ENCODE results near the gene CCDC9.

DNA sequence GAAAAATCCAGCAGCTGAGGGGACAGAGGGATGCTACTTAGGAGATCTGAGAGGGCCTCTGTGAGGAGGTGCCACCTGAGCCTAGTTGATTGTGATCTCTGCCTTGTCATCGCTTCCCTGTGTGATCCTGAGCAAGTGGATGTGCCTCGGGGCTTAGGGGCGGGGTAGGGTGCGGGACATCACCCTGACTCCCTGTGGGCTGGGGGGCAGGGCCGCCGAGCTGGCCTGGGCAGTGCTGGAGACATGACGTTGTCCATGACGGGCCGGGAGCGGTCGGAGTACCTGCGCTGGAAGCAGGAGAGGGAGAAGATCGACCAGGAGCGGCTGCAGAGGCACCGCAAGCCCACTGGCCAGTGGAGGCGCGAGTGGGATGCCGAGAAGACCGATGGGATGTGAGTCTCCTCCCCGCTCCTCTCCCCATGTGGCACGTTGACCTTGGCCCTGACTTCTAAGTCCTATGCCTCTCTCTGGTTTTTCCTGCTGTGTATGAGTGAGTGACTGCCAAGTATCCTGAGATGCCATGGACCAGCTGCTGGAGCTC is 10.1 kb downstream of the CCDC9 start:
- TF ChIP-seq, protein P1, sequence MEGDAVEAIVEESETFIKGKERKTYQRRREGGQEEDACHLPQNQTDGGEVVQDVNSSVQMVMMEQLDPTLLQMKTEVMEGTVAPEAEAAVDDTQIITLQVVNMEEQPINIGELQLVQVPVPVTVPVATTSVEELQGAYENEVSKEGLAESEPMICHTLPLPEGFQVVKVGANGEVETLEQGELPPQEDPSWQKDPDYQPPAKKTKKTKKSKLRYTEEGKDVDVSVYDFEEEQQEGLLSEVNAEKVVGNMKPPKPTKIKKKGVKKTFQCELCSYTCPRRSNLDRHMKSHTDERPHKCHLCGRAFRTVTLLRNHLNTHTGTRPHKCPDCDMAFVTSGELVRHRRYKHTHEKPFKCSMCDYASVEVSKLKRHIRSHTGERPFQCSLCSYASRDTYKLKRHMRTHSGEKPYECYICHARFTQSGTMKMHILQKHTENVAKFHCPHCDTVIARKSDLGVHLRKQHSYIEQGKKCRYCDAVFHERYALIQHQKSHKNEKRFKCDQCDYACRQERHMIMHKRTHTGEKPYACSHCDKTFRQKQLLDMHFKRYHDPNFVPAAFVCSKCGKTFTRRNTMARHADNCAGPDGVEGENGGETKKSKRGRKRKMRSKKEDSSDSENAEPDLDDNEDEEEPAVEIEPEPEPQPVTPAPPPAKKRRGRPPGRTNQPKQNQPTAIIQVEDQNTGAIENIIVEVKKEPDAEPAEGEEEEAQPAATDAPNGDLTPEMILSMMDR (IDR thresholded peaks at IDR 0.05) = no peak
- no peak for TF ChIP-seq POLR2A (IDR thresholded peaks at IDR 0.05)

All from prostate gland (tissue), 2 donors.